RWPE2 (cell line): ENCODE data around the gene GNG4.

ENCODE experiments used
- ATAC-seq: fragments of 200-7000 bp; cut with Tn5 transposase; 3 replicates; pipeline ENCODE4 v1.9.1; 2021; ENCODE audit warnings: low read depth
- DNase-seq: peaks from one replicate; pipeline ENCODE4 v3.0.0-alpha.2; 2020; ENCODE audit warnings: low spot score
- H3K27ac ChIP-seq: fragments of 450-650 bp; 2 replicates; pipeline ENCODE4 v1.5.1; 2017; ENCODE audit warnings: mild to moderate bottlenecking; ENCODE audit not compliant: poor library complexity, severe bottlenecking
- H3K27me3 ChIP-seq: fragments of 250-450 bp; sonication (Bioruptor Pico); 2 replicates; pipeline ENCODE4 v1.5.1; 2021; ENCODE audit warnings: mild to moderate bottlenecking, moderate library complexity; ENCODE audit not compliant: insufficient read depth, poor library complexity, severe bottlenecking
- H3K36me3 ChIP-seq: fragments of 250-450 bp; sonication (Bioruptor Pico); 2 replicates; pipeline ENCODE4 v1.5.1; 2020; ENCODE audit warnings: low read depth, mild to moderate bottlenecking, moderate library complexity
- H3K4me1 ChIP-seq: fragments of 250-450 bp; sonication (Bioruptor Pico); 2 replicates; pipeline ENCODE4 v1.5.1; 2021; ENCODE audit warnings: mild to moderate bottlenecking, moderate library complexity; ENCODE audit not compliant: insufficient read depth, poor library complexity, severe bottlenecking
- H3K4me3 ChIP-seq: fragments of 250-450 bp; sonication (Bioruptor Pico); 2 replicates; pipeline ENCODE4 v1.5.1; 2021; ENCODE audit warnings: mild to moderate bottlenecking, moderate library complexity; ENCODE audit not compliant: severe bottlenecking
- H3K9me3 ChIP-seq: fragments of 250-450 bp; sonication (Bioruptor Pico); 2 replicates; pipeline ENCODE4 v1.5.1; 2021; ENCODE audit warnings: mild to moderate bottlenecking, moderate library complexity; ENCODE audit not compliant: severe bottlenecking
- CTCF ChIP-seq: fragments of 450-650 bp; IDR thresholded peaks from one replicate; pipeline ENCODE4 v1.5.1; 2017; ENCODE audit warnings: mild to moderate bottlenecking, moderate library complexity; ENCODE audit not compliant: poor library complexity, severe bottlenecking

Gene GNG4

DNA sequence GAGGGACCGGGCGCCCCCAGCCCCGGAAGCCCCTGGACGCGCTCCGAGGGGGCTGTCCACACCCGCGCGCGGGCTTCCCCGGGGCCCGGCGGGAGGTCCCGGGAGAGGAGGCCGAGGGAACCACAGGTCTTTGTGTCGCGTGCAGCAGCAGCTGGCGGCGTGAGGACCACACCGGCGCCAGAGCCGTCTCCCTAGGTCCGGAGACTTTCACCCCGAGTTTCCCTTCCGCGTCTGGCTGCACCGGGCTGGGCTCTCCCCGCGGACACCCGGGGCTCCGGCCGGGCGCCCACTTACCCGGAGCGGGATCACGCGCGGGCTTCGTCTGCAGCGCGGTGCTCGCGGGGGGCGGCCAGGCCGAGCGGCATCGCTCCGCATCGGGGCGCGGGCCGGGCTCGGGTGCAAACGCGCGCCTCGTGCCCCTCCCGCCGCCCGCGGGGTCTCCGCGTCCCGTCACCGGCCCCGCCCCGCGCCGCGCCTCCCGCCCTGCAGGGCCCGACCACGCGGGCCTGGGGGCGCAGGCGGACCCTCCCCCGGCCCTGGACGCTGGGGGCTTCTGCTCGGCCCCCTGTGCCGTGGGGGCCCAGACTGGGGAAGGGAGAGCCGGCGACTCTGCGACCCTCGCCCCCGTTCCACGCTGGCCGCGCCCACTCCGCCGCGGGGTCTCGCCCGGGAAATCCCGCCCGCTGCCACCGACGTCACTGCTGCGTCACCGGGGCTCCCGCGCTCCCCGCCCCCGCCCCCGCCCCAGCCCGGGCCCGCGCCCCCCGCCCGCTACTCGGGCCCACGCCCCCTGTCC is at the start of gene GNG4:
TSS of gene GNG4 (minus strand) at position 417 of the 796 bp plus-strand sequence. CDS start 65,946 bp downstream, outside the sequence.
- H3K4me3 ChIP-seq, result peak within 1 kb of the TSS; percentile 37
- H3K9me3 ChIP-seq, result no peaks in the 10 kb centered on the region
- no peak within 1 kb of the TSS for H3K27ac ChIP-seq
- no peaks in the 10 kb centered on the region for H3K36me3 ChIP-seq
- ATAC-seq, result peak; percentile 53; the same call in 2 of the 3 replicates
- no peak for TF ChIP-seq CTCF
- DNase-seq, result no peak
- peaks cover 19% of the 10 kb centered on the region for H3K27me3 ChIP-seq
- H3K4me1 ChIP-seq, result no peaks in the 10 kb centered on the region

DNA sequence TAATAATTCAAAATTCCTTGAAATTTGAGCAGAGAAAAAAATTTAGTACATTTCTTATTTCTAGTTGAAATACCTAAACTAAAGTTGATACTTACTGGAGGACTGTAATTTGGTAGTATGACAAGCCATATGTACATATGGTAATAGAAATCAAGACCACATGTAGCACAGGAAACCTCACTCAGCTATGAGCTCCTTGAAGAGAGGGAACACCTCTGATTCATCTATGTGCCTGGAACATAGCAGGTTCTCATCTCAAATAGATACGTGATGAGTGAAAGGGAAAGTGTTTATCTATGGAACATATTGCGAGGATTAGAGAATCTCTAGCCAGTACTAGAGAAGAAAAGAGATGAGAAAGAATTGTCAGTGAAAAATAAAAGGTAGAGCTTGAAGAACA is 47.9 kb upstream of the GNG4 start:
- H3K4me1 ChIP-seq, result no peaks in the 10 kb centered on the region
- ATAC-seq (no peak), DNase-seq (no peak)
- no peaks in the 10 kb centered on the region for H3K9me3 ChIP-seq
- no peaks in the 10 kb centered on the region for H3K36me3 ChIP-seq
- H3K4me3 ChIP-seq, result no peak overlapping the region
- H3K27ac ChIP-seq, result no peak overlapping the region
- H3K27me3 ChIP-seq, result no peaks in the 10 kb centered on the region
- TF ChIP-seq CTCF, result no peak

GRCh38 chr1:235689356-235689755 is 39.8 kb upstream of the GNG4 start:
- no peak for DNase-seq
- H3K27me3 ChIP-seq, result no peaks in the 10 kb centered on the region

DNA sequence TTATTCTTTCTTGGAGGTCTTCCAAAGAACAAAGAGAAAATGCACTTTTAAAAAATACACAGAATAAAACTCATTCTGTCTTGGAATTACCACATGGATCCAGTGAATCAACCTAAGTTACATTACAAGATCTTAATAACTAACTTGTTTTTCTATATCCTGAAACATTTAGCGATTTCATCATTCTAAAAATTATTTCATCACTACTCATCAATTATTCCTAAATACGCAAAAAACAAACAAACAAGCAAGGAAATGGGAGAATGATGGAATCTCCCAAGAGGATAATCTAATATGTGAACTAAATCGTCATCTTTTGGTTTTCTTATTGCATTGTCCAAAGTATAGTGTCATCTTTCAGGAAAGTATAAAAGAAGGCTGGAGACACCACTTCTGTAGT is 38.5 kb upstream of the GNG4 start:
- Histone ChIP-seq H3K27me3 (no peaks in the 10 kb centered on the region), H3K27ac (no peak overlapping the region), H3K36me3 (no peaks in the 10 kb centered on the region; the same call in 1 of the 2 replicates), H3K4me1 (no peaks in the 10 kb centered on the region), H3K9me3 (no peaks in the 10 kb centered on the region), H3K4me3 (no peak overlapping the region)
- DNase-seq (no peak), ATAC-seq (no peak)
- no peak for TF ChIP-seq CTCF

More at GRCh38 chr1:235689356-235689755, 39.8 kb upstream of the GNG4 start:
- ATAC-seq, result no peak
- H3K27ac ChIP-seq, result no peak overlapping the region
- H3K4me3 ChIP-seq, result no peak overlapping the region
- H3K36me3 ChIP-seq, result no peaks in the 10 kb centered on the region; the same call in 1 of the 2 replicates
- no peak for TF ChIP-seq CTCF
- H3K9me3 ChIP-seq, result no peaks in the 10 kb centered on the region
- no peaks in the 10 kb centered on the region for H3K4me1 ChIP-seq

- H3K9me3 ChIP-seq, result no peaks in the 10 kb centered on the region
- no peak overlapping the region for H3K27ac ChIP-seq
- H3K36me3 ChIP-seq, result no peaks in the 10 kb centered on the region
- DNase-seq (no peak), ATAC-seq (no peak)
- TF ChIP-seq CTCF, result no peak
- no peaks in the 10 kb centered on the region for H3K4me1 ChIP-seq
- H3K27me3 ChIP-seq, result no peaks in the 10 kb centered on the region
- H3K4me3 ChIP-seq, result no peak overlapping the region
These were observed 34.1 kb upstream of the GNG4 start for GRCh38 chr1:235683653-235684052.
